Heart right ventricle (tissue), 16 donors: ENCODE measurements around the gene HELT. TPM values are rescaled to one million over a fixed set of nuclear protein-coding genes. Genes with fewer than 3 reads are reported as not detected.

Experiments used
- ATAC-seq, 8 donors: fragments of 200-7000 bp; cut with Tn5 transposase; one replicate each; pipeline ENCODE4 v1.9.1; 2020; ENCODE audit warnings: mild to moderate bottlenecking in 8 of 8, moderate library complexity in 8 of 8, moderate number of reproducible peaks in 1 of 8
- DNase-seq, 2 donors: peaks; one replicate each; pipeline ENCODE4 v3.0.0-alpha.2; 2020
- H3K27ac ChIP-seq, 10 donors: fragments of 200-600 bp; sonication (generic) in 2 of 10; one replicate each; pipeline versions ENCODE4 v1.5.0 to v1.8.0; 2020 to 2022; ENCODE audit warnings: mild to moderate bottlenecking in 3 of 10
- H3K27me3 ChIP-seq, 7 donors: fragments of 200-600 bp; one replicate each; pipeline ENCODE4 v1.8.0; 2021 to 2022; ENCODE audit warnings: mild to moderate bottlenecking in 2 of 7
- H3K36me3 ChIP-seq, 9 donors: fragments of 200-600 bp; sonication (generic) in 1 of 9; one replicate each; pipeline versions ENCODE4 v1.5.0 to v1.8.0; 2020 to 2022; ENCODE audit warnings: mild to moderate bottlenecking in 2 of 9
- H3K4me1 ChIP-seq, 9 donors: fragments of 200-600 bp; sonication (generic) in 1 of 9; one replicate each; pipeline versions ENCODE4 v1.5.0 to v1.8.0; 2020 to 2022; ENCODE audit warnings: mild to moderate bottlenecking in 4 of 9
- H3K4me3 ChIP-seq, 10 donors: fragments of 200-600 bp; sonication (generic) in 2 of 10; one replicate each; pipeline versions ENCODE4 v1.5.0 to v1.8.0; 2020 to 2022; ENCODE audit warnings: mild to moderate bottlenecking in 7 of 10, moderate library complexity in 2 of 10
- H3K9me3 ChIP-seq, 11 donors: fragments of 200-600 bp in 10 of 11; sonication (generic) in 2 of 11; one replicate each; pipeline versions ENCODE4 v1.5.0 to v1.8.0; 2013 to 2022; ENCODE audit warnings: mild to moderate bottlenecking in 2 of 11, control low read depth in 1 of 11, moderate library complexity in 1 of 11
- CTCF ChIP-seq, 9 donors: fragments of 200-600 bp; sonication (generic) in 2 of 9; IDR thresholded peaks; one replicate each; pipeline versions ENCODE4 v1.5.0 to v1.8.0; 2021 to 2022; ENCODE audit warnings: antibody characterized with exemption in 9 of 9, mild to moderate bottlenecking in 5 of 9, moderate library complexity in 1 of 9
- WGBS, 2 donors: extraction: QIAGEN DNeasy Blood & Tissue Kit; methylation state at CpG; one replicate each; pipeline ENCODE4 v1.1.7; 2013; ENCODE audit warnings: inconsistent platforms in 1 of 2; 5-methylcytosine and 5-hydroxymethylcytosine counted together
- intact Hi-C, 10 donors: fragments of 100-400 bp; cut with DNase I; formaldehyde crosslinking; loops; one replicate each; pipeline versions ENCODE4 v1.11.1 to v1.14.2; 2022
- polyA plus RNA-seq, 2 donors: library from polyadenylated mRNA; stranded (reverse); fragments of 200-250 nt; gene quantifications; one replicate each; pipeline ENCODE4 v1.2.3, GENCODE V29; 2013
- total RNA-seq, 10 donors: library from RNA; stranded (reverse); fragmentation: NEBNext Ultra II Directional in 3 of 10; extraction: Animal tissue kit (Norgen Biotek cat#: 25700) in 3 of 10; gene quantifications; one replicate each; pipeline versions ENCODE4 v1.2.1 to v1.2.4, GENCODE V29; 2021 to 2023
- donor health status: Arrhythmogenic right ventricular cardiomyopathy.
- donor health status: ischemic (EF 13 %, LVEDD 7.1; RV severe dilation, severe dysfunction).
- donor health status: healthy with polysubstance abuse.
- donor health status: DM: no; HTN: yes; CAD: no.
- donor health status: DM: no; HTN: no; CAD: no.
- donor health status: ischemic (EF 25% LVEDD 6.9; RV normal size, moderate dysfunction).
- donor health status: ischemic (EF 25% LVEDD 5.7; RV mildly dilated, moderate dysfunction).
- donor health status: healthy.
- donor health status: DM: yes; HTN: yes; CAD: no.
- donor health status: Ischemic cardiomyopathy.
- donor health status: ischemic (EF 35%, LVEDD 5.7; RV mildly dilated, moderate dysfunction).
- donor health status: nonischemic (EF 11% LVEDD 7.7; RV severe dilation, severe dysfunction).
- donor health status: DM: yes; HTN: yes; CAD: no.
- donor health status: PGD.
- donor health status: ischemic (EF 29% LVEDD 5.4; RV normal size, mild dysfunction).
- donor health status: nonischemic (EF 23%, LVEDD 6.1; RV moderate dilation, normal function).

Gene HELT
- total and polyA plus RNA-seq, 12 donors = not detected

- Histone ChIP-seq H3K4me3 (no peak overlapping the region), H3K9me3 (peaks cover 0 to 4% (median 0%) of the 10 kb centered on the region in 11 donors), H3K27me3 (peaks cover 0 to 12% (median 0%) of the 10 kb centered on the region in 7 donors), H3K27ac (no peak overlapping the region), H3K4me1 (peaks cover 0 to 10% (median 6%) of the 10 kb centered on the region in 9 donors), H3K36me3 (no peaks in the 10 kb centered on the region)
- DNase-seq (no peak), ATAC-seq (no peak)
- intact Hi-C loops = loop anchor here in 4 of 10 donors (5.0 to 10.0 kb wide), 4 partner anchors 60 to 147 kb away; no protein-coding TSS in a partner anchor
- no peak for TF ChIP-seq CTCF (IDR thresholded peaks at IDR 0.05)
- 67 to 80% methylated on average over 2 of the region's 2 CpGs for WGBS, 2 donors
Observed at GRCh38 chr4:185035284-185035683, 17.0 kb downstream of the HELT start.

GRCh38 chr4:185036019-185036418 lies 17.7 kb downstream of the HELT start:
- Histone ChIP-seq H3K4me3 (no peak overlapping the region), H3K36me3 (no peaks in the 10 kb centered on the region), H3K9me3 (peaks cover 0 to 4% (median 0%) of the 10 kb centered on the region in 11 donors), H3K27ac (no peak overlapping the region), H3K27me3 (peaks cover 0 to 7% (median 0%) of the 10 kb centered on the region in 7 donors), H3K4me1 (peaks cover 0 to 11% (median 6%) of the 10 kb centered on the region in 9 donors)
- TF ChIP-seq CTCF (IDR thresholded peaks at IDR 0.05) = no peak
- ATAC-seq (no peak), DNase-seq (no peak)
- 83 to 91% methylated on average over 6 of the region's 6 CpGs for WGBS, 2 donors
- intact Hi-C loops = loop anchor here in 4 of 10 donors (5.0 to 10.0 kb wide), 4 partner anchors 59 to 146 kb away; no protein-coding TSS in a partner anchor

- DNase-seq = no peak
- no peak overlapping the region for H3K4me3 ChIP-seq
- no peak for ATAC-seq
- H3K9me3 ChIP-seq = peaks cover 0 to 4% (median 0%) of the 10 kb centered on the region in 11 donors
- peaks cover 0 to 7% (median 0%) of the 10 kb centered on the region in 7 donors for H3K27me3 ChIP-seq
- H3K36me3 ChIP-seq = no peaks in the 10 kb centered on the region
- no peak overlapping the region for H3K27ac ChIP-seq
- peaks cover 0 to 11% (median 6%) of the 10 kb centered on the region in 9 donors for H3K4me1 ChIP-seq
- WGBS, 2 donors = 88% methylated on average over 6 of the region's 6 CpGs
- intact Hi-C loops = loop anchor here in 4 of 10 donors (5.0 to 10.0 kb wide), 4 partner anchors 58 to 145 kb away; no protein-coding TSS in a partner anchor
- TF ChIP-seq CTCF (IDR thresholded peaks at IDR 0.05) = no peak
Observed at GRCh38 chr4:185036842-185037241, 18.6 kb downstream of the HELT start.

- TF ChIP-seq CTCF (IDR thresholded peaks at IDR 0.05) = peak; percentile 62 to 89 (median 81)
- H3K27ac ChIP-seq = no peak overlapping the region
- no peaks in the 10 kb centered on the region for H3K36me3 ChIP-seq
- H3K4me3 ChIP-seq = peak overlapping the region in 2 of 10 donors; percentile 7 to 24
- peaks cover 0 to 4% (median 0%) of the 10 kb centered on the region in 11 donors for H3K9me3 ChIP-seq
- ATAC-seq (peak in 7 of 8 donors; percentile 46 to 86 (median 75)), DNase-seq (peak in 1 of 2 donors; percentile 59)
- peaks cover 0 to 11% (median 6%) of the 10 kb centered on the region in 9 donors for H3K4me1 ChIP-seq
- intact Hi-C loops = loop anchor here in 9 of 10 donors (1.0 to 10.0 kb wide), 12 partner anchors 48 to 144 kb away; no protein-coding TSS in a partner anchor
- H3K27me3 ChIP-seq = peaks cover 0 to 2% (median 0%) of the 10 kb centered on the region in 7 donors
- WGBS, 2 donors = 16 to 18% methylated on average over 15 of the region's 15 CpGs
Observed at GRCh38 chr4:185039508-185040273, 21.4 kb downstream of the HELT start.
